ENCODE data around the gene BBS12.

DNA sequence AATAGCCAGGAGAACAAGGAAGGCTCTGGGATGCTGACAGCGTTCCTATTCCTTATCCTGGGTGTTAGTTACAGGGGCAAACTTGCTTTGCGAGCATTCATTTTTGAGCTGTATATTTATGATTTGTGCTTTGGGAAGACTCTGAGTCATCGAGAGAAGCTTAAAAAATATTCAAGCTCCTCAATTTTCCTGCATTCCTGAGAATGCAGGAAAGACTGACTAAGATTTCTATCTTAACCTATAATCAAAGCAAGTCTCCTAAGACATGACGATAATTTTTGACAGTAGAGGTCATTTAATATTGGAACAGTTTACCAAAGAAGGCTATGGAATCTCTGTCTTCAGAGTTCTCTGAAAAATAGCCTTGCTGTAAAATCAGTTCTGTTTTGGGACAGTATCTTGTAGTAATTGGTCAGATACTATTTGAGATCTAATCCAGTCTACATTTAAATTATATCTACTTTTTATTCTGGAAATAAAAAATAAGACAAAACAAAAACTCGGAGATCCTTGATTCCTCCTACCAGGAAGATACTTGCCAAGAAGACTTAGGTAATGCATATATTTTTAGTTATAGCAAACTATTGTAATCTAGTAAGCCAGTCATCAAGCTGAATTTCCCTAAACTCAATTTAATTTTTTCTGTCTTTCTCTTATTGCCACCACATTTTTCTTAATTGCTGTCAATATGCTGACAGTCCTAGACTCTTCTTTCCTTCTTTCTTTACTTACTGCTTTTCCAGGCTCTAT, 31.7 kb downstream of the BBS12 start:
- TF ChIP-seq, protein P1, sequence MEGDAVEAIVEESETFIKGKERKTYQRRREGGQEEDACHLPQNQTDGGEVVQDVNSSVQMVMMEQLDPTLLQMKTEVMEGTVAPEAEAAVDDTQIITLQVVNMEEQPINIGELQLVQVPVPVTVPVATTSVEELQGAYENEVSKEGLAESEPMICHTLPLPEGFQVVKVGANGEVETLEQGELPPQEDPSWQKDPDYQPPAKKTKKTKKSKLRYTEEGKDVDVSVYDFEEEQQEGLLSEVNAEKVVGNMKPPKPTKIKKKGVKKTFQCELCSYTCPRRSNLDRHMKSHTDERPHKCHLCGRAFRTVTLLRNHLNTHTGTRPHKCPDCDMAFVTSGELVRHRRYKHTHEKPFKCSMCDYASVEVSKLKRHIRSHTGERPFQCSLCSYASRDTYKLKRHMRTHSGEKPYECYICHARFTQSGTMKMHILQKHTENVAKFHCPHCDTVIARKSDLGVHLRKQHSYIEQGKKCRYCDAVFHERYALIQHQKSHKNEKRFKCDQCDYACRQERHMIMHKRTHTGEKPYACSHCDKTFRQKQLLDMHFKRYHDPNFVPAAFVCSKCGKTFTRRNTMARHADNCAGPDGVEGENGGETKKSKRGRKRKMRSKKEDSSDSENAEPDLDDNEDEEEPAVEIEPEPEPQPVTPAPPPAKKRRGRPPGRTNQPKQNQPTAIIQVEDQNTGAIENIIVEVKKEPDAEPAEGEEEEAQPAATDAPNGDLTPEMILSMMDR (IDR thresholded peaks at IDR 0.05; ENCODE audit: poor library complexity), result no peak
- no peak for TF ChIP-seq EZH2 (IDR thresholded peaks at IDR 0.05; ENCODE audit: borderline replicate concordance)
